ENCODE data around the gene WDR37. TPM values are rescaled to one million over a fixed set of nuclear protein-coding genes. Genes with fewer than 3 reads are reported as not detected.

The WDR37 gene
- total and polyA plus RNA-seq, 9 of the 15 experiments (the other 6 are each of a cell fraction or from before 2014, with no cell fraction given), result 2.3 to 11.6 (median 6.7) TPM

DNA sequence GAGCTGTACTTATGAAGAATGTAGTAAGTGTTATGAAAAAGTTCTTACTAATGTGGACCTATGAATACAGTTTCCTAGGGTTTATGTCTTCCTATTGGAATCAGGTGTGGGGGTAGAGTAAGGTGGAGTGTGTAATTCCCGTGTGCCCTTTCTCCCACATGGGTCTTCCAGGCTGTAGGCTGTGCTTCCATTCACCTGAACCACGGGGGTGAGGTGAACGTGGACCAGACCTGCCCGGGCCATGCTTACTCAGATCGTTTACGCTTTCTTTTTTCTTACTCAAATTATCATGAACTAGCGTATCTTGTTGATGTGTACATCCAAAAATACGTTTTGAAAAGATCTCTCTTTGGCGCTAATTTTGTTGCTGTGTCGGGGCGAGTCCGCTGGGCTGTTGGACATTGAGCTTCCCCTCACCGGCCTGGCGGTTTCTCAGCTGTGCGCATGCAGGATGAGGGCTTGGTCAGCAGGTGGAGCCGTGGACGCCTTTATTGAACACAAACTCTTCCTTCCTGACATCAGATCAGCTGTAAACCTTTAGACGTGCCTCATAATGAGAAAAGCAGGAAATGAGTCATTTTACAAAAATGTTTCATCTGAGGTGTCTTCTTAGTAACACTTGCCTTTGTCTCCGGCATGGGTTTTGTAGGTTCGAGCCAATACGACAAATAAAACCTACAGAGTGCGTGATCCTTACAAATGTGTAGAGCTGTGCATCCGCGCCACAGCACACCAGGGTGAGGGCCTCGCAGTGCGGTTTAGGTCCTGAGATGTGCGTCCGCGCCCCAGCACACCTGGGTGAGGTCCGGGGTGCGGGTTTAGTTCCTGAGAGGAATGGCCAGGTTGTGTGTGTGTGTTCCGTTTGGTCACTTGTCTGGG lies 53.8 kb downstream of the WDR37 start (continued):
- TF ChIP-seq, protein P1, sequence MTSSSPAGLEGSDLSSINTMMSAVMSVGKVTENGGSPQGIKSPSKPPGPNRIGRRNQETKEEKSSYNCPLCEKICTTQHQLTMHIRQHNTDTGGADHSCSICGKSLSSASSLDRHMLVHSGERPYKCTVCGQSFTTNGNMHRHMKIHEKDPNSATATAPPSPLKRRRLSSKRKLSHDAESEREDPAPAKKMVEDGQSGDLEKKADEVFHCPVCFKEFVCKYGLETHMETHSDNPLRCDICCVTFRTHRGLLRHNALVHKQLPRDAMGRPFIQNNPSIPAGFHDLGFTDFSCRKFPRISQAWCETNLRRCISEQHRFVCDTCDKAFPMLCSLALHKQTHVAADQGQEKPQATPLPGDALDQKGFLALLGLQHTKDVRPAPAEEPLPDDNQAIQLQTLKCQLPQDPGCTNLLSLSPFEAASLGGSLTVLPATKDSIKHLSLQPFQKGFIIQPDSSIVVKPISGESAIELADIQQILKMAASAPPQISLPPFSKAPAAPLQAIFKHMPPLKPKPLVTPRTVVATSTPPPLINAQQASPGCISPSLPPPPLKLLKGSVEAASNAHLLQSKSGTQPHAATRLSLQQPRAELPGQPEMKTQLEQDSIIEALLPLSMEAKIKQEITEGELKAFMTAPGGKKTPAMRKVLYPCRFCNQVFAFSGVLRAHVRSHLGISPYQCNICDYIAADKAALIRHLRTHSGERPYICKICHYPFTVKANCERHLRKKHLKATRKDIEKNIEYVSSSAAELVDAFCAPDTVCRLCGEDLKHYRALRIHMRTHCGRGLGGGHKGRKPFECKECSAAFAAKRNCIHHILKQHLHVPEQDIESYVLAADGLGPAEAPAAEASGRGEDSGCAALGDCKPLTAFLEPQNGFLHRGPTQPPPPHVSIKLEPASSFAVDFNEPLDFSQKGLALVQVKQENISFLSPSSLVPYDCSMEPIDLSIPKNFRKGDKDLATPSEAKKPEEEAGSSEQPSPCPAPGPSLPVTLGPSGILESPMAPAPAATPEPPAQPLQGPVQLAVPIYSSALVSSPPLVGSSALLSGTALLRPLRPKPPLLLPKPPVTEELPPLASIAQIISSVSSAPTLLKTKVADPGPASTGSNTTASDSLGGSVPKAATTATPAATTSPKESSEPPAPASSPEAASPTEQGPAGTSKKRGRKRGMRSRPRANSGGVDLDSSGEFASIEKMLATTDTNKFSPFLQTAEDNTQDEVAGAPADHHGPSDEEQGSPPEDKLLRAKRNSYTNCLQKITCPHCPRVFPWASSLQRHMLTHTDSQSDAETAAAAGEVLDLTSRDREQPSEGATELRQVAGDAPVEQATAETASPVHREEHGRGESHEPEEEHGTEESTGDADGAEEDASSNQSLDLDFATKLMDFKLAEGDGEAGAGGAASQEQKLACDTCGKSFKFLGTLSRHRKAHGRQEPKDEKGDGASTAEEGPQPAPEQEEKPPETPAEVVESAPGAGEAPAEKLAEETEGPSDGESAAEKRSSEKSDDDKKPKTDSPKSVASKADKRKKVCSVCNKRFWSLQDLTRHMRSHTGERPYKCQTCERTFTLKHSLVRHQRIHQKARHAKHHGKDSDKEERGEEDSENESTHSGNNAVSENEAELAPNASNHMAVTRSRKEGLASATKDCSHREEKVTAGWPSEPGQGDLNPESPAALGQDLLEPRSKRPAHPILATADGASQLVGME (CRISPR knock-in tag; IDR thresholded peaks at IDR 0.05), result no peak
- TF ChIP-seq BRF2 (IDR thresholded peaks at IDR 0.05; ENCODE audit: borderline replicate concordance, insufficient read depth, insufficient read length) (no peak), ZNF512 (tag; IDR thresholded peaks at IDR 0.05) (no peak), HNRNPLL (IDR thresholded peaks at IDR 0.05; ENCODE audit: low read depth, low read length, poor library complexity, severe bottlenecking) (no peak), ZNF282 (CRISPR knock-in tag; IDR thresholded peaks at IDR 0.05) (no peak), SMAD1 (IDR thresholded peaks at IDR 0.05; ENCODE audit: low read depth, low read length, partially characterized antibody) (no peak), DACH1 (IDR thresholded peaks at IDR 0.05; ENCODE audit: partially characterized antibody) (peak; percentile 71), ZBTB11 (CRISPR knock-in tag; IDR thresholded peaks at IDR 0.05) (no peak), CTCF (IDR thresholded peaks at IDR 0.05 in 2 of 3, conservative IDR thresholded peaks at IDR 0.05 in 1 of 3; ENCODE audit: insufficient read depth in 2 of 3, low read depth in 1 of 3, low read length in 3 of 3) (peak; percentile 70 to 80 (median 71))

All from K562 (cell line).